Thyroid gland (tissue), 4 donors: ENCODE results near the gene RAVER2.

Experiments used
- POLR2A ChIP-seq, 2 donors: fragments of 450-650 bp; IDR thresholded peaks; one replicate each; pipeline ENCODE4 v1.6.1; 2017; ENCODE audit warnings: antibody characterized with exemption in 2 of 2, mild to moderate bottlenecking in 2 of 2, moderate library complexity in 1 of 2
- TF ChIP-seq, protein P1 (sequence below), 6 experiments: fragments of 200-600 bp in 3 of 6; fragments of 450-650 bp in 3 of 6; sonication (generic) in 3 of 6; IDR thresholded peaks; one replicate each; pipeline ENCODE4 v1.5.1; 2016 to 2019; ENCODE audit warnings: antibody characterized with exemption in 6 of 6, mild to moderate bottlenecking in 2 of 6, inconsistent platforms in 1 of 6, moderate library complexity in 1 of 6

DNA sequence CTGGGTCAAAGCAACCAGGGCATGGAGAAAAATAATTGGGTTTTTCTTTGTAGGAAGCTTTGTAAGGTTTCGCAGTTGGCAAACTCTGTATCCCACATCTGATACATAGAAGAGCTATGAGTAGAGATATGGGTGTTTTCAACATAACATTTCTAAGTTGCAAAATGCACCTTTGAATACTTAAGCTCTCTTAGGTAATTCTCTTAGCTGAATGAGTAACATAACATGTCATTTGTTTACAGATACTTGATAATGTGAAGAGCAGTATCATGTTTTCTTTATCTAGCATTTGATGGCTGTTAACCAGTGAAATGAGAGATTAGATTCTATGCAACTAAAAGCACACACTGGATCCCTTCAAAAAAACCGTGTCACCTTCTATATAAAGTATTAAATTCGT lies 21.6 kb downstream of the RAVER2 start:
- TF ChIP-seq, protein P1, sequence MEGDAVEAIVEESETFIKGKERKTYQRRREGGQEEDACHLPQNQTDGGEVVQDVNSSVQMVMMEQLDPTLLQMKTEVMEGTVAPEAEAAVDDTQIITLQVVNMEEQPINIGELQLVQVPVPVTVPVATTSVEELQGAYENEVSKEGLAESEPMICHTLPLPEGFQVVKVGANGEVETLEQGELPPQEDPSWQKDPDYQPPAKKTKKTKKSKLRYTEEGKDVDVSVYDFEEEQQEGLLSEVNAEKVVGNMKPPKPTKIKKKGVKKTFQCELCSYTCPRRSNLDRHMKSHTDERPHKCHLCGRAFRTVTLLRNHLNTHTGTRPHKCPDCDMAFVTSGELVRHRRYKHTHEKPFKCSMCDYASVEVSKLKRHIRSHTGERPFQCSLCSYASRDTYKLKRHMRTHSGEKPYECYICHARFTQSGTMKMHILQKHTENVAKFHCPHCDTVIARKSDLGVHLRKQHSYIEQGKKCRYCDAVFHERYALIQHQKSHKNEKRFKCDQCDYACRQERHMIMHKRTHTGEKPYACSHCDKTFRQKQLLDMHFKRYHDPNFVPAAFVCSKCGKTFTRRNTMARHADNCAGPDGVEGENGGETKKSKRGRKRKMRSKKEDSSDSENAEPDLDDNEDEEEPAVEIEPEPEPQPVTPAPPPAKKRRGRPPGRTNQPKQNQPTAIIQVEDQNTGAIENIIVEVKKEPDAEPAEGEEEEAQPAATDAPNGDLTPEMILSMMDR (IDR thresholded peaks at IDR 0.05): no peak
- TF ChIP-seq POLR2A (IDR thresholded peaks at IDR 0.05): no peak
